HG03457 (cell line): ENCODE data around the gene FNDC3B.
"Not testable (repeated sequence)": the region's sequence is repeated elsewhere in the genome, so short reads cannot be mapped to it uniquely, and the experiment has no call there.

Experiments used
- ATAC-seq: cut with Tn5 transposase; IDR thresholded peaks from one replicate; pipeline ENCODE4 v1.9.1; 2021; ENCODE audit warnings: moderate number of reproducible peaks; ENCODE audit not compliant: unreplicated experiment

Gene FNDC3B

GRCh38 chr3:172030181-172030580, 9.2 kb upstream of the FNDC3B start:
- no peak for ATAC-seq

- no peak for ATAC-seq
These were observed 7.4 kb upstream of the FNDC3B start for GRCh38 chr3:172031996-172032395.

GRCh38 chr3:172033396-172033795, 6.0 kb upstream of the FNDC3B start:
- ATAC-seq, result no peak

GRCh38 chr3:172034786-172035685, 4.3 kb upstream of the FNDC3B start:
- ATAC-seq, result no peak

- ATAC-seq, result no peak
These were observed 2.7 kb upstream of the FNDC3B start for GRCh38 chr3:172036541-172037215.

GRCh38 chr3:172038798-172039435, 461 bp upstream of the FNDC3B start:
- ATAC-seq, result no peak

- no peak for ATAC-seq
These were observed 951 bp downstream of the FNDC3B start for GRCh38 chr3:172040078-172040980.

GRCh38 chr3:172040981-172041963, 1.9 kb downstream of the FNDC3B start:
- no peak for ATAC-seq

- no peak for ATAC-seq
These were observed 2.8 kb downstream of the FNDC3B start for GRCh38 chr3:172042136-172042662.

GRCh38 chr3:172042663-172043179, 3.3 kb downstream of the FNDC3B start:
- not testable (repeated sequence) for ATAC-seq

- ATAC-seq, result no peak
These were observed 3.9 kb downstream of the FNDC3B start for GRCh38 chr3:172043233-172043632.

GRCh38 chr3:172043766-172044165, 4.4 kb downstream of the FNDC3B start:
- no peak for ATAC-seq

GRCh38 chr3:172044833-172045585, 5.6 kb downstream of the FNDC3B start:
- no peak for ATAC-seq

- no peak for ATAC-seq
These were observed 7.0 kb downstream of the FNDC3B start for GRCh38 chr3:172046268-172046915.

- ATAC-seq, result no peak
These were observed 8.3 kb downstream of the FNDC3B start for GRCh38 chr3:172047567-172048115.

- ATAC-seq, result no peak
These were observed 9.2 kb downstream of the FNDC3B start for GRCh38 chr3:172048599-172048998.

GRCh38 chr3:172051310-172051956, 12.1 kb downstream of the FNDC3B start:
- no peak for ATAC-seq
